DMS153 treated with DMSO at 0.1 percent for 48 hours (cell line): ENCODE results near the gene DMRTC1.
"Not testable (repeated sequence)": the region's sequence is repeated elsewhere in the genome, so short reads cannot be mapped to it uniquely, and the experiment has no call there.

Experiments used
- DNase-seq: peaks from one replicate; lab custom pipeline; 2025; ENCODE audit not compliant: unreplicated experiment; lab: John Stamatoyannopoulos, UW

Gene DMRTC1

DNA sequence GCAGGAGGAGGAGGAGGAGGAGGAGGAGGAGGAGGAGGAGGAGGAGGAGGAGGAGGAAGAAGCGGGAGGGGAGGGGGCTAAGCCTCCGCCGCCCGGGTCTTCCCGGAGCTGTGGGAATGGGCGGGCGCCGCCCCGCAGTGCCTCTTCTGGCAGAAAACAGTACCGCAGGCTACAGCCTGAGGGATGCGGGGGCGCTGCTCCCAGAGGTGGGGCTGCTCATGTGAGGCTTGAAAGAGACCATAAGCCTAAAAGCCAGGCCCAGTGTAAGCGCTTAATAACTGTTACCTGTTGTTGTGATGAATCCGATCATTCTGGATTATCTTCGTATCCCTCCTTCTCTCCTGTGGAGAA lies at the start of gene DMRTC1:
Gene DMRTC1, minus strand, starts transcription at position 19 of the 351 bp plus-strand sequence. CDS start 68,143 bp downstream, outside the sequence.
- DNase-seq, result not testable (repeated sequence)

- not testable (repeated sequence) for DNase-seq
These were observed 37.3 kb upstream of the DMRTC1 start for GRCh38 chrX:72980894-72981469.

GRCh38 chrX:72974885-72975284 lies 31.2 kb upstream of the DMRTC1 start:
- DNase-seq, result not testable (repeated sequence)

- not testable (repeated sequence) for DNase-seq
These were observed 28.2 kb upstream of the DMRTC1 start for GRCh38 chrX:72971859-72972258.

GRCh38 chrX:72959971-72960370 lies 16.3 kb upstream of the DMRTC1 start:
- DNase-seq, result not testable (repeated sequence)

DNA sequence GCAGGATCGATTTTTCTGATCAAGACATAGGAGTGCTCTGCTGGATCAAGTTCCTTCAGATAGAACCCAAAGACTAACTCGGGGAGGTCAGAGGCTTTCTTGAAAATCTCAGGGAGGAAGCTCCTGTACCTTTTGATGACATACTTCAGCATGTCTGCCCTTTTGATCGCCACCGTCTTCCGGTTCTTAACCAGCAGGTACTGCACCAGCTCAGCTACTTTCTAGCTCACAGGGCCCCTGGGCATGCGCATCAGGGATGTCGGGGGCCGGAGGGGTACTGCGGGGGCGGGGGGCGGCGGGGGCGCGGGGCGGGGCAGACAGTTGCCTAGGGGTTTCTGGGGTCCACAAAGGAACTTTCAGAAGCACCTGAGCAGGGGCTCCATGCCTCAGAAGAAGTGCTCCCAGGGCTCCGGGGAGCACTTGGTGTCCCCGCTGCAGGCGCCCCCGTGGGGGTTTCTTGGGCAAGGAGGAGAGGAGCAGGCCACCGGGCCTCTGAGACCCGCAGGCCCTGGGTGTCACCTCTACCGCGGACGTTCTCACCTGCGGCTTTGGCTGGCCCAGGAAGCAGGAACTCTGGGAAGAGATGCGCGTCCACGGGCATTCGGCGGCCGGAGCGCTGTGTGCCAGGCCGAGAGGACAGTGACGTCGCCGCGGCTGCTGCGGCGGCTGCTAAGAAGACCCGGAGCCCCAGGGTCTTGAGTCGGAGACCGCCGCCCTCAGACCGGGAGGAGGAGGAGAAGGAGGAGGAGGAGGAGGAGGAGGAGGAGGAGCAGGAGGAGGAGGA lies 410 bp downstream of the DMRTC1 start:
- DNase-seq, result not testable (repeated sequence)

DNA sequence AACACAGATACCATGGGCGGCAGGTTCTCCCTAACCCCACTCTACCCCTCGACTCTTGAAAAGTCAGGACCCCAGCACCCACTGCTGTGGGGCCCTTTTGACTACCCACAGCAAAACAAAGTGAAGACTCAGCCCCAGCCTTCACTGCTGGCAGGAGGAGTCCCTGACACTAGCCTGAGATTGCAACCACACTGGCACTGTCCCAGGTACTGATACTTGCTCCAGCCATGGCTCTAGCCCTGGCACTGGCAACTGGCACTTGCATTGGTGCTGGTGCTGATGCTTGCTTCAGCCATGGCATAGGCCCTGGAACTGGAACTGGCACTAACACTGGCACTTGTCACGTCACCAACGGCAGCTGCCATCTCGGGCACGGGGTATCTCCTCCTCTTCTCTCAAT lies 1.4 kb downstream of the DMRTC1 start:
- DNase-seq, result not testable (repeated sequence)

- not testable (repeated sequence) for DNase-seq
These were observed 5.7 kb downstream of the DMRTC1 start, which contains the start of gene FAM236A for GRCh38 chrX:72937906-72938305. Gene FAM236A, plus strand, starts transcription at chrX:72938206. Its CDS starts 57 bp downstream, at chrX:72938263.

GRCh38 chrX:72936882-72937455 lies 6.7 kb downstream of the DMRTC1 start:
- not testable (repeated sequence) for DNase-seq

- not testable (repeated sequence) for DNase-seq
These were observed 7.2 kb downstream of the DMRTC1 start for GRCh38 chrX:72936455-72936854.

GRCh38 chrX:72932283-72932682 lies 11.4 kb downstream of the DMRTC1 start:
- not testable (repeated sequence) for DNase-seq

DNA sequence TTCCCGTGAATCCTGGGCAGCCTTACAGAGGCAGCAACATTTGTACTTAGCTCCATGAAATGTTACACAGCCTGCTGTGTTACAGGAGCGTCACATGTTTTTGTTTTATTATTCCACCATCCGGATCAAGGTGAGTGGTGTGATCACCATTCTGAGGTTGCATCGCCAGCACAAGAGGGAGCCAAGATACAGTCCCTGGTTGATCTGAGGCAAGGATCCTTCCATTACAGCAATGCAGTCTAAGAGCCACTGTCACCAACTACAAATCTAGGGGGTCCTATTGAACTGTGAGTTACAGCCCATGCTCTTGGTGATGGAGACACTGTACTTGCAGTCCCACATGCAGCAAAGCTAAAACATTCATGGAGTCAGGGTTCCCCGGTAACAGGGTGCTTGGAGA lies 27.5 kb downstream of the DMRTC1 start:
- not testable (repeated sequence) for DNase-seq

- not testable (repeated sequence) for DNase-seq
These were observed 31.3 kb downstream of the DMRTC1 start, which contains the start of gene FAM236C for GRCh38 chrX:72912315-72912714. Gene FAM236C, plus strand, starts transcription at chrX:72912615. Its CDS starts 100 bp downstream, at chrX:72912715.

DNA sequence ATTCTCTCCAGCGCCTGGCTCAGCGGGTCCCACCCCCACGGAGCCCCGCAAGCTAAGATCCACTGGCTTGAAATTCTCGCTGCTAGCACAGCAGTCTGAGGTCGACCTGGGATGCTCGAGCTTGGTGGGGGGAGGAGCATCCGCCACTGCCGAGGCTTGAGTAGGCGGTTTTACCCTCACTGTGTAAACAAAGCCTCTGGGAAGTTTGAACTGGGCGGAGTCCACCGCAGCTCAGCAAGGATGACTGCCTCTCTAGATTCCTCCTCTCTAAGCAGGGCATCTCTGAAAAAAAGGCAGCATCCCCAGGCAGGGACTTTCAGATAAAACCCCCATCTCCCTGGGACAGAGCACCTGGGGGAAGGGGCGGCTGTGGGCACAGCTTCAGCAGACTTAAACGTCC lies 53.9 kb downstream of the DMRTC1 start:
- DNase-seq, result not testable (repeated sequence)

- not testable (repeated sequence) for DNase-seq
These were observed 60.7 kb downstream of the DMRTC1 start for GRCh38 chrX:72882898-72883297.

DNA sequence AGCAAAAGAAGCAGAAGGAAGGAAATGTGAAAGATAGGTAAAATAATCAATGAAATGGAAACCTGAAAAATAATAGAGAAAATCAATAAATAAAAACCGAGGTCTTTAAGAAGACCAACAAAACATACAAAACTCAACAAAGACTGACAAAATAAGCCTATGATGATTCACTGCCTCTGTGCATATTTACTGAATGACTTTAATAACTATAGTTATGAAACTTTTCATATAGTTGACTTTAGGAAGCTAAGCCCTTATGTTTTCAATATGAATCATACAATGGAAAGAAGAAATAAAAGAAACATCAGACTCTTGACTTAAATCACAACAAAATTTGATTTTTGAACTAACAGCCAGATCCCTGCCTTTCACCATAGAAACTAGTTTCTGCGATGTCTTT lies 106.1 kb downstream of the DMRTC1 start:
- DNase-seq, result not testable (repeated sequence)

- not testable (repeated sequence) for DNase-seq
These were observed 112.9 kb downstream of the DMRTC1 start for GRCh38 chrX:72830701-72831100.
